Islet precursor cell (in vitro differentiated cells): ENCODE data around the gene SHISA8.
A peak's percentile ranks its signal among the peaks of the same experiment; 100 is the strongest.
"Not testable (repeated sequence)": the region's sequence is repeated elsewhere in the genome, so short reads cannot be mapped to it uniquely, and the experiment has no call there.

Source experiments
- DNase-seq: peaks from one replicate; pipeline ENCODE4 v3.0.0-alpha.2; 2018

Gene SHISA8

DNA sequence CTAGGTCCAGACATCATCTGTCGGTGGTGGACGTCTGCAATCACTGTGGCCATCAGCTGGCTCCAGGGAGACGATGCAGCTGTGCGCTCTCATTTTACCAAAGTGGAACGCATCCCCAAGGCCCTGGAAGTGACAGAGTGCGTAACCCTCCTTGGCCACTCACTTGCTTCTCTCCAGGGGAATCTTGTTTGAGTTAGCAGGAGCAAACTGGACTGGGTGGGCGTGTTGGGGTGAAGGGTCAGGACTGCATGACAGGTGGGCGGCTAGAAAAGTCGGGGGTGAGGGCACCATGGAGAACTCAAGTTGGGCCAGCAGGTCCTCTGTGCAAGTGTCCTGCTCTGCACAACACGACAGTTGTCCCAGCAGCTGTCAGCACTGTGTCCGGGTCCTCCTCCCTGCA is 16.2 kb downstream of the SHISA8 start:
- DNase-seq: no peak

DNA sequence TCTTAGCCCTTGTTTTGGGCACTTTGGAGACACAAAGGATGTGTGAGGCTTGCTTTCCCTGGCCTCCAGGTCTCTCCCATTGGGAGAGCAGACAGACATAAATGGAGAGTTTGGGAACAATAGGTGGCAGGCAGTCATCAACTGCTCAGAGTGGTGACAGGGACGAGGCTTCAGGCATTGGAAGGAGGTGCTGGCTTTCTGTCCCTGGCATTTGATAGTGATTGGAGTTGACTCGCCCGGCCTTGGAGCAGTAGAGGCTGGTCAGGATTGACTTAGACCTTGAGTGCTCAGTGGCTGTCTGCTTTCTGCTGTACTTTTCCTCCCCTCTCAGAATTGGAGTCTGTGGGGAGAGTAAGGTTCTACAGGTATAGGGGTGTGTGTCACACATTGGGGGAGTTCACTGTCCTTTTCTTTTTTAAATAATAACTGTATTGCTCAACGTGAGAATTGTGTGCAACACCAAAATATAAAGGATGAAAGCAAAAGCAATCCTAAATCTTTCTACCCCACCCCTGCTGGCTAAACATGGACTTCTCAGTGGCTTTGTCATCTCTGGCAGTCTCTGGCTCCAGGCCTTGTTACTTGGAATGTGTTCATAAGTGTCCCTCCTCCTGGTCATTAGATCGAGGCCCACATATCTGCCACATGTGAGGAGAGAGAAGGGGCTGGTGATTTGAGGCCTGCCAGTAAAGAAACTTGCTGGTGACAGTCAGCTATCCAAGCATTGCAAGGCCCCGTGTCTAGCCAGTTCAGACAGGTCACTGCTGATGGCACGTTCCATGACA is 21.1 kb downstream of the SHISA8 start:
- DNase-seq: no peak

DNA sequence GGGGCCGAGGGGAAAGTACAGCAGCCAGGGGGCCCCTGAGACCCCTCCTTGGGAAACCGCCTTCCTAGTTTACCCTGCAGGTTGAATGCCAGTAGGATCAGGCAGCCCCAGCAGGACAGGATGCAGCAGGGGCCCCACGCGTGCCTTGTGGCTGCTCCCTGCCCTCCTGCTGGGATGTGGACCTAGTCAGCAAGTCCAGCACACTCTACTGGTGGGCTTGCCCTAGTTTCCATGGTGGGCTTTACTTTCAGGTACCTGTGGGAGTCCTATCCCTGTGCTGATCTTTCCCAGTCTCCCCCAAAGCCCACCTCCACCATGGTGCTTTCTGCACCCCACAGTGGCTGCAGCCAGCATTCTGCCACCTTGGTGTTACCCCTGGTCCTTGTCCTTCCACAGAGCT is 22.2 kb downstream of the SHISA8 start:
- DNase-seq: no peak

DNA sequence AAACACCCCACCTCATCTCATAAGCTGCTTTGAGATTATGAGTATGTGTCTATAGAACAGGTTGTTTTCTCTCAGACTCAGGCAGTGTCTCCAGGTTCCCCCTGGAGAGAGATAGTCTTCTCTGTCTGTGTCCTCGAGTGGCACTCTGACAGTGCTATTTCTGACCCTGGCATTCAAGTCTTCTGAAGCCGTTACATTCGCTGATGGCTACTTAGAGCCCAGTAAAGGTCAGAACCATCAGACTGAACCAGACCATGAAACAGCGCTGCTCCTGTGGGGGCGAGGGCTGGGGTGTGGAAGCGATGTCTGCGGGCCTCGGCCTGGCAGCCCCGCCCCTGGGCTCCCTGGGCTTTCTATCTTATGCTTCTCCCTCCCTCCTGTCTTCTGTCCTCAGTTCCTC is 23.5 kb downstream of the SHISA8 start:
- no peak for DNase-seq

DNA sequence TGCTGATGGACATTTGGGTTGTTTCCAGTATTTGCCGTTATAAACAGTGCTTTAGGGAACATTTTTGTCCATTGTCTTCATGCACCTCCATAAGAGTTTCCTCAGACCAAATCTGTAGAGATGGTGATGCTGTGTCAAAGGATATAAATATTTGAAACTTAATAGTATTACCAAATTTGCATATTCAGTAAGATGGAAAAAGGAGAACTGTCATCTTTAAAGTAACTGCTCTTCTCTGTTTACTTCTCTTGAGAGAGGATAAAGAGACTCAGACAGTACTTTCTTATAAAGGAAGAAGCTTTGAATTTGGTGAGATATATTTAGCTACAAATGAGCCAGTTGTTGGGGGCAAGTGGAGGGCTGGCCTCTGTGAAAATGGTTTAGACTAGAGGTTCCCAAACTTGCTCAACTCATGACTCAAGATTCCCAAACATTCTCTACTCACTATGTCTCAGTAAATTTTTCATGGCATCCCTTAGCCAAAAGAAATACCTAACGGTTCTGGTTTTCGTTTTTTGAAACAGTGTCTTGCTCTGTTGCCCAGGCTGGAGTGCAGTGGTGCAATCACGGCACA is 26.2 kb downstream of the SHISA8 start:
- no peak for DNase-seq

DNA sequence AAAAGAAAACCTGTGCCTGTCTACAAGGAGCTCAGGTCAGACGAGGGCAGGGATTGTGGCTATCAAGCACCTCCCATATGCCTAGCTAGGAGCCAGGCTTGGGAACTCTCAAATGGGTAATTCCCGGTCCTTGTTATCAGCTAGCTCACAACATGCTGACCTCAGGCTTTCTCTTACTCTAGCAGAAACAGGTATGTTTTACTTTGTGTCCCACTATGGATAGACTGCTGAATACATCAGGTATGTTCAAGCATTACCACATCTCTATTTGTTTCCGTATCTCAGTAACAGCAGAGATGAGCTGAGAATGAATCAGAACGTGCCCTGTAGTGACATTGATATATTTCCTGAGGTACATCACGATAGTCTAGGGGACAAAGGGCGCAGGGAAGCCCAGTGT is 29.4 kb downstream of the SHISA8 start:
- no peak for DNase-seq

DNA sequence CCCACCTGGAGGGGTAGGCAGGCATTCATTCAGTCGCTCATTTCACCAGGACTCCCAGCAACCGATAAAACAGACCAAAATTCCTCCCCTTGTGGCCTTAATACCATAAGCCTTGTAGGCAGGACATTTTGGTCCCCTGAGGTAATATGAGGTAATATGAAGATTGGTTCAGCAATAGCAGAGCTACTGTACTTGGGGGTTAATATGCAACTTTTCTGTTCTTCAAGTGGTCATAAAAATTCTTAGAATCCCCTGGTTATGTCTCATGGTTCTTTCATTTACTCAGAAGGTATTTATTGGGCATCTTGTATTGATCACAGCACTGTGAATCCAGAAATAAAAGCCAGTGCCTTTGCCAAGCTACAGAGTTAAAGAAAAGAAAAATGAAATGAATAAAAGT is 29.8 kb downstream of the SHISA8 start:
- no peak for DNase-seq

DNA sequence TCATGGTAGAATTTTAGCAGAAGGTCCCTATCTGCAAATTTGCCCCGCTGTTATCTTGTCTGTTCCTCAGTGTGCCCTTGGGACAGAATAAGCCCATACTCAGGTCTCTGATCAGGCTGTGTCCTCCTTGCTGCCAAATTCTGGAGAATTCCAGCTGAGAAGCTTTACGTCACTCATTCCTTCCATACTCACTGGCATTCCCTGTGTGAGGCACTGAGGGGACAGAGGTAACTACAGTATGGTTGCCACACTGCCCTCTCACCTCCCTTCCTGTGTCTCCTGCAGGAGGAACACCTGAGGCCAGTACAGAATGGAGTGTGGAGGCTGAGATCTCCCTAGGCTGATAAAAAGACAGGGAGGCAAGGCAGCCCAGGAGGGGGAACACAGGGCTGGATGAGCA is 31.5 kb downstream of the SHISA8 start:
- DNase-seq: no peak

DNA sequence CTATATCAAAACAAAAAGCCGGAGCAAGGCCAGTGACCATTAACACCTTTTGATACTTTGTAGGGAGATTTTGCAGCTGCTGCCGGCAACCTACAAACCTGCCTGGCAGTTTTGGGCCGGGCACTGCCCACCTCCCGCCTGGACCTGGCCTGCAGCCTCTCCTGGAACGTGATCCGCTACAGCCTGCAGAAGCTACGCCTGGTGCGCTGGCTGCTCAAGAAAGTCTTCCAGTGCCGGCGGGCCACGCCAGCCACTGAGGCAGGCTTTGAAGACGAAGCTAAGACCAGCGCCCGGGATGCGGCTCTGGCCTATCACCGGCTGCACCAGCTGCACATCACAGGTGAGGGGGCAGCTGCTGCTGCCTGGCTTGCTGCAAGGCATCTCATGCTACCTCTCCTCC is 34.2 kb downstream of the SHISA8 start:
- DNase-seq: no peak

DNA sequence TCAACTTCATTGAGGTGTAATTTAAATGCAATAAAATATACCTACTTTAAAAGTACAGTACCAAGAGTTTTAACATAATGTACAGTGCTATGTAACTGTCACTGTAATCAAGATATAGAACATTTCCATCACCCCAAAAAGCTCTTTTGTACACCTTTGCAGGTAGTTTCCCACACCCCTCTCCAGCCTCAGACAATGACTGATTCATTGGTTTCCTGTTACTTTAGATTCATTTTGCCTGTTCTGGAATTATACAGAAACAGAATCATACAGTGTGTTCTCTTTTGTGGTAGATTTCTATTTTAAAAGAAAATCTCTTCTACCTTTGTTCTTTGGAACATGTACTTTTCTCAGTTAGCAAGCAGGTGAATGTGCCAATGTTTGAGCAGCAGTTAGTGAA is 38.2 kb downstream of the SHISA8 start:
- no peak for DNase-seq

DNA sequence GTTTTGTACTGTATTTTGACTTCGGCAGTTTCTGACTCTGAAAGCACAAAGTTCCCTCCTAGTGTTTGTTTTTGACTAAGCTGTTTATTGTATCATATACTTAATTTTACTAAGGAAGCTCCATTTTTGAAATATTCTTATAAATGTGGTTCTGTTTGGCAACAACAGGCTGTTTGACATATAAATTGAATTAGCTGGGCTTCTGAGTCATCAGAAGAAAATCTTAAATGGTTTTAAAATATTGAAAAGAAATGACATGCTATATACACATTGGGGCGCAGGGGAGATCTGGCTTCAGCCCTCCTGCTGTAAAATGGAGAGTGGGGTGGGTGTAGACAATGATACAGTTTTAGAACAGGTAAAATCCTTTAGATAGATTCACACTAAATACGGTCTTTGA is 38.6 kb downstream of the SHISA8 start:
- DNase-seq: no peak

DNA sequence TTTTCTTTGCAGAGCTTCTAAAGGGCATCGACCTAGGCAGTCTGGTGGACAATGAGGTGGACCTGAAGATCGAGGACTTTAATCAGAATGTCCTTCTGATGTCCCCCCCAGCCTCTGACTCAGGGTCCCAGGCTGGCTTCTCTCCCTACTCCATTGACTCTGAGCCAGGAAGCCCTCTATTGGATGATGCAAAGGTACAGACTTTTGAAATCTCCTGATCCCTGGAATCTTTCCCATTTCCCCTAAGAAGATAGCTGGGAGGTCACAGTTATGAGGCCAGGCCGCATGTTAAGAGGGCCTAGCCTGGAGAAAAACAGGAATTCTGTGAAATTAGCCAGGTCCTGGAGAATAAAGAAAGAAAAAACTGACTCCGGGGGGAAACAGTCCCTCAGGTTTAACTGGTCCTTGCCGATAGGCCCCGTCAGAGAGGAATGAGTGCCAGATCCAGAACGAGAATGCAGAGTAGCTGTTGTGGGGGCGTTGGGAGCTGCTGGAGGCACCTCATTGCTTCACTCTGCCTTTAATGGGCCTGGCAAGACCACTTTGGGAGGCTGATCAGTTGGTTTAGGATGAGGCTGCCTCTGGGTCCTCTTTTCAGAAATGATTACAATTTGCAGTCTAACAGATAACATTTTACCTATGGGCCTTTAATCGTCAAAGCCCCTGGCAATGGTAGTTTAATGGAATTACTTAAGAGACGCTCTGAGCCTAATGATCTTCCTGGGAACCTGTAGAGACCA is 39.2 kb downstream of the SHISA8 start:
- no peak for DNase-seq

DNA sequence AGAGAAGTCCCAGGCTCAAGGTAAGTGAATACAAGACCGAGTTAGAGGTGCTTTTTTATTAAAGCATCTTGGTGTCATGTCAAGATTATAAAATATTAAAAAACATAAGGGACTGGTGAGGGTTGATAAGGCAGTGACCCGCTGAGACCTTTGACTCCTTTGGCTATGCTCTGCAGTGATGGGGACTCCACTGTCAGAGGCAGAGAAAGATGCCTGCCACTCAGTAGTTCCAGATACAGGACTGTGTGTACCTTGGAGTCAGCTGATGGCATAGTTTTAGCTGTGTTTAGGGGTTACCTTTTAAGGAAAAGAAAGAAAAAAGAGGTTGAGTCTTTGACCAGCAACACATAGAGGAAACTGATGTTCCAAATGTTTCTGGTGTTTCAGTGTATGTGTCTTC is 40.8 kb downstream of the SHISA8 start:
- DNase-seq: no peak

DNA sequence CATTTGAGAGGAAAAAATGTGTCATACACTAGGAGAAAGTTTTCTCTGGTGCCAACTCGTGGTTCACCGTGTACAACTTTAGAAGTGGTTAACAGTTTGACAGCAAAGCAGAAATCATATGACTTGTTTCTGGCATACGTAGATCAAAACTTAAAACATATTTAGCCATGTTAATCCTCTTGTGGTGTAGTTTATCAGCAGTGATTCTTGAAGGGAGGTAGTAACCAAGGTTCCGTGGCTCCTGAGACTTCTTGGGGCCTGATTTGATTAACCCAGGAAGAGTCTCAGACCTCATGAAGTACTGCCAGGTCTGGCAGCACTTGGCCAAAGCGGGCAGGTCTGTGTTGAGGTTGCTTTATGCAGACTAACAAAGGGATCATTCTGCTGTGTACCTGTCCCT is 41.5 kb downstream of the SHISA8 start:
- no peak for DNase-seq

DNA sequence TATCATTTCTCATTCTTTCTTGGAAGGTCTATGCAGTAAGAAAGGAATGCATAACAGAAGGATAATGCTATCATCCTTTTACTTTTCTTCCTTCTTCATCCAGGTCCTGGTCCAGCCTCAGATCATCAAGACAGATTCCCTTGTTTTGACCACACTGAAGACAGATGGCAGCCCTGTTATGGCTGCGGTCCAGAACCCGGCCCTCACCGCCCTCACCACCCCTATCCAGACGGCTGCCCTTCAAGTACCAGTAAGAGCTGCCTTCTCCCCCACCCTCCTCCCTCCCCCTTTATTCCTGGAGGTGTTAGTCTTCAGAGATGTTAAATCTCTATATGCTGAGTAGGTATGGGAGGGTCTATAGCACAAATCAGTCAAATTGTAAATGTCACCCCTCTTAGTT is 44.1 kb downstream of the SHISA8 start:
- DNase-seq: peak; percentile 14

DNA sequence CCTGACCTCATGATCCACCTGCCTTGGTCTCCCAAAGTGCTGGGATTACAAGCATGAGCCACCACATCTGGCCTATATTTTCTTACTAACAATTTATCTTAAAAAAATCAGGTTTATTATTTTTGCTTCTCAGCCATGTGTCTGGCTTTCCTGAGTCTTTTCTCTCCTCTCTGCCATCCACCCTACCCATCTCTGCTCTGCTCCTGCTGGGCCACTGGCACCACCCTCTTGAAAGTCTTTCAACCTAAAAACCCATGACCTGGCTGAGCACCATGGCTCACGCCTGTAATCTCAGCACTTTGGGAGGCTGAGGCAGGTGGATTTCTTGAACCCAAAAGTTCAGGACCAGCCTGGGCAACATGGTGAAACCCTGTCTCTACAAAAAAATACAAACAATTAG is 44.8 kb downstream of the SHISA8 start:
- DNase-seq: not testable (repeated sequence)

DNA sequence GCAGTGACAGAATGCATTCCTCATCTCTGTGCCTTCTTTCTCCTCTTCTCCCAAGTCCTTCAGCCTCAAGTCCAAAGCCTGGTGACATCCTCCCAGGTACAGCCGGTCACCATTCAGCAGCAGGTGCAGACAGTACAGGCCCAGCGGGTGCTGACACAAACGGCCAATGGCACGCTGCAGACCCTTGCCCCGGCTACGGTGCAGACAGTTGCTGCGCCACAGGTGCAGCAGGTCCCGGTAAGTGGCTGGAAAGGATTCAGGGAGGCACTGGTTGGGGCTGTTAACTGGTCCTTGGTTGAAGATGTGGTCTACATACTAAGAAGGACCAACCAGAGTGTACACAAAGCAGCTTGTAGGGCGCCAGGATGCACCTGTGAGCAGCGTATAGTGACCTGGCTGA is 46.3 kb downstream of the SHISA8 start:
- no peak for DNase-seq

DNA sequence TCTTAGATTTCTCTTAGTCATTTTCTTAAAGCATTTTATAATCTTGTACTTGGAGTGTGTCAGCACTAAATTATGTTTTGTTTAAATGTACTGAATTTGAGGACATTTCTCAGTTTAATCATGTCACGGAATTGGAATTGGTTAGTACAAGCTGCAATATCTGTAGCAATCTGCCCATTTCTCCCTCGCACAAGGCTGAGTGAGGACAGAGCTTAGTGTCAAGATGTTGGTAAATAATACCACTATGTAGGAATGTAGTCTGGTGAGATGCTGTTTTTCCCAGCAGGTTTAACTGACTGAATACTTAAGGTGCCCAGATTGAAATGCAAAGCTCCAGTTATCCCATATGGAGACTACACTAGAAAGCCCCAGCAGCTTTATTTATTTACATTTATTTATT is 51.4 kb downstream of the SHISA8 start:
- DNase-seq: peak; percentile 14

DNA sequence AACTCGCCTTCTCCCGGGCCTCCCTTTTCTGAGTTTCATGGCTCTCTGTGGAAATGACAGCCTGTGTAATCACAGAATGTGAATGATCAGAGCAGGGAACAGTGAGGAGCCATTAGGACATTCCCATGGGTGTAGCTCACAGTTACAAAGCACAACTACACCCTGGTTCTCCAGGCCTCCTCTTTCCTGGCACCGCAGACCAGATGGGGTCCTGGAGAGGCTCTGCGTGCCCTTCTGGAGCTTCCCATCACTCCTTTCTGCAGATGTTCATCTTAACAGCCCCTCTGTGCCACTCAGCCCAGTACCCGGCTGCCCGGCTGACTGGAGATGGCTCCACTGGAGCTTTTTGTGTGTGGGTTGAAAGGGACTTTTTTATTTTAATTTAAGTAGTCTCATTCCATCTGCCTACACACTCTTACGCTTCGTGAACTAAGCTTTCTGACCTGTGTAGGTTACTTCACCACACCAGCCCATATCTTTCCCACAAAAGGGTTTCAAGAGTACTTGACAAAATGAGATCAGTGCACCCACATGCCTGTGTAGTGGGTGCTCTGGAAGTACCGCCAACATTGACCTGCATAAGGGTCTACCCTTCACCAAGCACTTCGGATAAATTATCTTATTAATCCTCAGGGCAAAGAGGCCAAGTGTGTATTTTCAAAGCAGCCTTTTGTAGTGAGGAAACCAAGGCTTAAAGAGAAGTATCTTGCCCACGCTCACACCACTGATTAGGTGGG is 52.2 kb downstream of the SHISA8 start:
- DNase-seq: peak; percentile 62

DNA sequence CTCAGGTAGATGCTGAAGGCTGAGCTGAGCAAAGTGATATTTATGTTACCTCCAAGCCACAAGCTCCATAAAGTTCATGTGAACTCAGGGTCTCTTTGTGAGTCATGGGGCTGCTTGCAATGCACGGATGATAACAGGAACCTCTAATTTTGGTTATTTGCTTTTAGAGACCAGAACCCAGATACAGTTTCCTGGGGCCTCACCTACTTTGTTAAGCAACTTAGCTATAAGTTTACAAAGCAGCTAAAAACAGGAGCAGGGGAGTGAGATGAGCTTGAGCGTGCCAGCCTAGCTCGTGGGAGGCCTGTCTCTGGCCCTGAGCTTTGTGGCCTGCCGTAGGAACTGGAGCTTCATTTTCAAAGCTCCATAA is 52.7 kb downstream of the SHISA8 start:
- DNase-seq: no peak
